Mucosa of descending colon (tissue), 3 donors: ENCODE measurements around the gene SPOUT1. TPM values are rescaled to one million over a fixed set of nuclear protein-coding genes. Genes with fewer than 3 reads are reported as not detected.

Experiments
- ATAC-seq: fragments of 200-7000 bp; cut with Tn5 transposase; one replicate; pipeline ENCODE4 v1.9.1; 2020; ENCODE audit warnings: mild to moderate bottlenecking, moderate library complexity
- DNase-seq, 3 donors: peaks; one replicate each; pipeline ENCODE4 v3.0.0-alpha.2; 2020
- H3K36me3 ChIP-seq: fragments of 200-600 bp; one replicate; pipeline ENCODE4 v1.8.0; 2021; ENCODE audit warnings: low read depth, mild to moderate bottlenecking
- H3K4me1 ChIP-seq: fragments of 200-600 bp; one replicate; pipeline ENCODE4 v1.8.0; 2021; ENCODE audit warnings: low read depth, mild to moderate bottlenecking
- H3K4me3 ChIP-seq: fragments of 200-600 bp; one replicate; pipeline ENCODE4 v1.8.0; 2021; ENCODE audit warnings: mild to moderate bottlenecking
- H3K9me3 ChIP-seq: fragments of 200-600 bp; one replicate; pipeline ENCODE4 v1.8.0; 2021; ENCODE audit warnings: mild to moderate bottlenecking
- CTCF ChIP-seq: fragments of 200-600 bp; IDR thresholded peaks from one replicate; pipeline ENCODE4 v1.8.0; 2022; ENCODE audit warnings: antibody characterized with exemption, mild to moderate bottlenecking
- intact Hi-C, 2 donors: fragments of 100-400 bp; cut with DNase I in 1 of 2; cut with micrococcal nuclease in 1 of 2; formaldehyde crosslinking; loops; one replicate each; pipeline versions ENCODE4 v1.11.0 to v1.11.1; 2022; cut with DNase I, micrococcal nuclease
- total RNA-seq, 3 donors: library from RNA; stranded (reverse); fragmentation: NEBNext Ultra II Directional in 2 of 3; extraction: Animal tissue kit (Norgen Biotek cat#: 25700) in 2 of 3; gene quantifications; one replicate each; pipeline versions ENCODE4 v1.2.1 to v1.2.4, GENCODE V29; 2021 to 2023
- donor health status: DM: no; HTN: no; CAD: no; lungs with moderate emphysema.
- donor health status: DM: no; HTN: no; CAD: no.
- donor health status: DM: no; HTN: yes; CAD: no.

Gene SPOUT1
- total RNA-seq, 3 donors from 2014 or later: 31.6 to 35.5 (median 31.7) TPM

DNA sequence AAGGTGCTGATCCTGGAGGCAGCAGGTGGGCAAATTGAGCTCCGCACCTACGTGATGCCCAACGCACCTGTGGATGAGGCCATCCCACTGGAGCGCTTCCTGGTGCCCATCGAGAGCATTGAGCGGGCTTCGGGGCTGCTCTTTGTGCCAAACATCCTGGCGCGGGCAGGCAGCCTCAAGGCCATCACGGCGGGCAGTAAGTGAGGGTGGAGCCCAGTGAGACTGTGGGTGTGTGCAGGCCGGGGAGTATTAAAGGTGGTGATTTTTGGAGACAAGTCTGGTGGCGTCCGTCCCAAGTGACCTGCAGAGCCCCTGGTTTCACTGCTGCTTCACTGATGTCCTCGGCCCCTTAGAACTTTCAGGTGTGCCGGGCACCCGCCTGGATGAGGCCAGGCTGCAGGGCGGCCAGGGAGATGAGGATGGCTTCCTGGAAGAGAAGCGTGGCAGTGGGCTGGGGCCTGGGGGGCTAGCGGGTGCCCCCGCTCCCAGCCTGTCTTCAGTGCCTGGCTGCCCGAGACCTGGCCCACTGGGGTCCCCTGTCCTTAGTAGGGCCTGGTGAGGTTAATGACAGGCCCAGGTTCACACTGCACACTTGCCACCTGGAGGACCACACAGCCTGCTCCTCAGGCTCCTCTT, 7.1 kb downstream of the SPOUT1 start:
- TF ChIP-seq CTCF: no peak
- ATAC-seq (no peak), DNase-seq (no peak)
- no peaks in the 10 kb centered on the region for H3K9me3 ChIP-seq
- no peaks in the 10 kb centered on the region for H3K36me3 ChIP-seq
- no peak overlapping the region for H3K4me3 ChIP-seq
- peaks cover 15% of the 10 kb centered on the region for H3K4me1 ChIP-seq
- intact Hi-C loops: no loop called here

GRCh38 chr9:128821584-128822406, 7.8 kb downstream of the SPOUT1 start:
- no peak for TF ChIP-seq CTCF
- no peak overlapping the region for H3K4me3 ChIP-seq
- H3K36me3 ChIP-seq: no peaks in the 10 kb centered on the region
- ATAC-seq: no peak
- H3K9me3 ChIP-seq: no peaks in the 10 kb centered on the region
- intact Hi-C loops: no loop called here
- no peak for DNase-seq
- H3K4me1 ChIP-seq: peaks cover 15% of the 10 kb centered on the region

DNA sequence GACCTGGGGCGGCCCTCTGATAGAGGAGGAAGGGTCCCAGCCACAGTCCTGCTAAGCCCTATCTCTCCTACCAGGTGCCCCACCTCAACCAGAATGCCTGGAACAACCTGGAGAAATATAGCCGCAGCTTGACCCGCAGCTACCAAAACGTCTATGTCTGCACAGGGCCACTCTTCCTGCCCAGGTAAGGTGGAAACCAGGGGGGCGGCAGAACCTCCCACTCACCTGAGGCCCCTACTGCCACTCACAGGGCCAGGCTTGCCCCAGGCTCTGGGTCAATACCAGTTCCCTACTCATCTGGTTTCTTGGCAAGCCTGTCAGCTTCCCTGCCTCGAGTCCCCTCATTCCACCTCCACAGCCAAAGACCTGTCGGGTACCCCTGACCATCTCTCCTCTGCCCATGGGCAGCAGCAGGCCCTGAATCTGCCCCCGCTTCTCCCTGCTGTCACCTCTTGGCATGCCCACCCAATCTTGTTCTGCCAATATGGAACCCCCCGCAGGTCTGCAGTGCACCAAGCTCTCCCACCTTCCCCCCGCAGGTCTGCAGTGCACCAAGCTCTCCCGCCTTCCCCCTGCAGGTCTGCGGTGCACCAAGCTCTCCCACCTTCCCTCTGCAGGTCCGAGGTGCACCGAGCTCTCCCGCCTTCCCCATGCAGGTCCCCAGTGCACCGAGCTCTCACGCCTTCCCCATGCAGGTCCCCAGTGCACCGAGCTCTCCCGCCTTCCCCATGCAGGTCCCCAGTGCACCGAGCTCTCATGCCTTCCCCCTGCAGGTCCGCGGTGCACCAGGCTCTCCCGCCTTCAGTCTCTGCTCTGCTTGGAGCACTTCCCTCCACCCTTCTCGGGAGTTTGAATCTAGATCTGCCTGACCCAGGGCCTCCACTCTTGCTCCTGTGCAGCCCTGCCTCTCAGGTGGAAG, 8.7 kb downstream of the SPOUT1 start:
- Histone ChIP-seq H3K36me3 (no peaks in the 10 kb centered on the region), H3K9me3 (no peaks in the 10 kb centered on the region), H3K4me1 (peaks cover 15% of the 10 kb centered on the region), H3K4me3 (no peak overlapping the region)
- intact Hi-C loops: no loop called here
- ATAC-seq (no peak), DNase-seq (no peak)
- no peak for TF ChIP-seq CTCF

- no peak for TF ChIP-seq CTCF
- DNase-seq (peak in 1 of 3 donors; percentile 42), ATAC-seq (no peak)
- peaks cover 15% of the 10 kb centered on the region for H3K4me1 ChIP-seq
- H3K9me3 ChIP-seq: no peaks in the 10 kb centered on the region
- intact Hi-C loops: no loop called here
- no peak overlapping the region for H3K4me3 ChIP-seq
- H3K36me3 ChIP-seq: no peaks in the 10 kb centered on the region
These were observed 9.6 kb downstream of the SPOUT1 start for GRCh38 chr9:128819716-128820664.
